ENCODE results near the gene ITGB8. TPM values are rescaled to one million over a fixed set of nuclear protein-coding genes. Genes with fewer than 3 reads are reported as not detected.

The ITGB8 gene
- total RNA-seq, 4 donors from 2014 or later = 0.31 to 0.90 (median 0.56) TPM

DNA sequence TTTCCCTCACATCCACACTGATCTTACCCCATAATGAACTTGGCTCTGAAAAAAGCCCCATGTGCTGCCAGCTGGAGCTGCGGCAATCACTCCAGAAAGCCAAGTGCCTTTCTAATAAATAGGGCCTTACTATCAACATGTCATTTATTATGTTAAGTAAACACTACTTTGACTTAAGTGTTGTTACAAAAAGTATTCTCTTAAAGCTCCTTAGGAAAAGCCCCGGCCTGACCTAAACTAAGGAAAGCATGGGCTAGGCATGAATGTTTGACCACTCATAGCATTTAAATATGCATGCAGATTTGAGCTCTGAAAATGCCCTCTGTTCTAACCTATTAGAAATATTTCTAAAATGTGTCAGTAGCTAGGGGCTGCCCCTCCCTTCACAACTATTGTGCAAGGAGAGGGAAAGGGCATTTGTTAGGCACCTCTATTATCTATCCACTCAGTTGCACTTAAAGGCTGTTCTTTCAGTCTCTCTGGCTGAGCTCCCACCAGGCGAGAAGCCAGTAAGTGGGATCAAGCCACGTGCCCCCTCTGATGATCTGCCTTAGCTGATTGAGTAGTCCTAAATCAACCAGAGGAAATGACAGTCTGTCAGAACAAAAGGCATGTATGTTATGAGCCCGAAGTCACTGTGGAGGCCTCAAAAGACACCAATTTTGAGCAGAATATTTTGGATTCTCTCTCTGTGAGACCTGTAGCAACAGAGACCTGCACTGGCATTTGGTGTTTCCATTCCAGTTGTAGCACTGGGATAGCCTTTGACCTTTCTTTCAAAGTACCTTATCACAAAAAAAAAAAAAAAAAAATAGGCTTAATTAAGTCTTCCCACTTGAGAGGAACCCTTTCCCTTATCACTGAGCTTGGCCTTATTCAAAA lies 77.1 kb downstream of the ITGB8 start:
- DNase-seq (no peak), ATAC-seq (no peak)
- no peak overlapping the region for H3K27ac ChIP-seq
- TF ChIP-seq, protein P1, sequence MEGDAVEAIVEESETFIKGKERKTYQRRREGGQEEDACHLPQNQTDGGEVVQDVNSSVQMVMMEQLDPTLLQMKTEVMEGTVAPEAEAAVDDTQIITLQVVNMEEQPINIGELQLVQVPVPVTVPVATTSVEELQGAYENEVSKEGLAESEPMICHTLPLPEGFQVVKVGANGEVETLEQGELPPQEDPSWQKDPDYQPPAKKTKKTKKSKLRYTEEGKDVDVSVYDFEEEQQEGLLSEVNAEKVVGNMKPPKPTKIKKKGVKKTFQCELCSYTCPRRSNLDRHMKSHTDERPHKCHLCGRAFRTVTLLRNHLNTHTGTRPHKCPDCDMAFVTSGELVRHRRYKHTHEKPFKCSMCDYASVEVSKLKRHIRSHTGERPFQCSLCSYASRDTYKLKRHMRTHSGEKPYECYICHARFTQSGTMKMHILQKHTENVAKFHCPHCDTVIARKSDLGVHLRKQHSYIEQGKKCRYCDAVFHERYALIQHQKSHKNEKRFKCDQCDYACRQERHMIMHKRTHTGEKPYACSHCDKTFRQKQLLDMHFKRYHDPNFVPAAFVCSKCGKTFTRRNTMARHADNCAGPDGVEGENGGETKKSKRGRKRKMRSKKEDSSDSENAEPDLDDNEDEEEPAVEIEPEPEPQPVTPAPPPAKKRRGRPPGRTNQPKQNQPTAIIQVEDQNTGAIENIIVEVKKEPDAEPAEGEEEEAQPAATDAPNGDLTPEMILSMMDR (IDR thresholded peaks at IDR 0.05 in 4 of 5, conservative IDR thresholded peaks at IDR 0.05 in 1 of 5) = no peak
- TF ChIP-seq POLR2A (IDR thresholded peaks at IDR 0.05) = no peak
- no peaks in the 10 kb centered on the region for H3K9me3 ChIP-seq
- in situ Hi-C loops (cut with MboI; ENCODE audit: low sequenced_read_pairs in 4 of 4) (no loop called here), intact Hi-C loops (cut with DNase I; ENCODE audit: low total_unique reads) (no loop called here)
- peaks cover 0 to 4% of the 10 kb centered on the region in 2 donors for H3K4me1 ChIP-seq
- no peak overlapping the region for H3K4me3 ChIP-seq
- no peaks in the 10 kb centered on the region for H3K27me3 ChIP-seq
- H3K36me3 ChIP-seq = no peaks in the 10 kb centered on the region

DNA sequence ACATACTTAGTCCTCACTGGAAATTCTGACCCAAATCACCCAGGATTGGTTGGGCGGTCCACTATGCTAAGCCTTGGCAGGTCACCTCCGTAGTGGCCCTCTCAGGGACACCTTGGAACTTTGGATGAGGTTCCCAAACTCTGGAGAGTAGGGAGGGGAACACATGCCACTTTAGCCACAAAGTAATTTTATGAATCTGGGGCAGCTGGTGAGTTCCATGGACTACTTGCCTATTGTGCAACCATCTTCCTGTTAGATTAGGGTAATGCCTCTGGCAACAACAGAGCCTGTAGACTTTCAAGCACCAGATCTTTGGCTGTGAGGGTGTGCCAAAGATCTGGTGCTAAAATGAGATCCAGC lies 77.7 kb downstream of the ITGB8 start:
- DNase-seq = no peak
- H3K27ac ChIP-seq = no peak overlapping the region
- H3K4me1 ChIP-seq = peaks cover 0 to 4% of the 10 kb centered on the region in 2 donors
- H3K9me3 ChIP-seq = no peaks in the 10 kb centered on the region
- intact Hi-C loops (cut with DNase I; ENCODE audit: low total_unique reads) (no loop called here), in situ Hi-C loops (cut with MboI; ENCODE audit: low sequenced_read_pairs in 4 of 4) (no loop called here)
- no peak overlapping the region for H3K4me3 ChIP-seq
- TF ChIP-seq, protein P1 (IDR thresholded peaks at IDR 0.05 in 4 of 5, conservative IDR thresholded peaks at IDR 0.05 in 1 of 5) = no peak
- no peak for TF ChIP-seq POLR2A (IDR thresholded peaks at IDR 0.05)
- no peaks in the 10 kb centered on the region for H3K36me3 ChIP-seq
- ATAC-seq = no peak
- H3K27me3 ChIP-seq = no peaks in the 10 kb centered on the region

DNA sequence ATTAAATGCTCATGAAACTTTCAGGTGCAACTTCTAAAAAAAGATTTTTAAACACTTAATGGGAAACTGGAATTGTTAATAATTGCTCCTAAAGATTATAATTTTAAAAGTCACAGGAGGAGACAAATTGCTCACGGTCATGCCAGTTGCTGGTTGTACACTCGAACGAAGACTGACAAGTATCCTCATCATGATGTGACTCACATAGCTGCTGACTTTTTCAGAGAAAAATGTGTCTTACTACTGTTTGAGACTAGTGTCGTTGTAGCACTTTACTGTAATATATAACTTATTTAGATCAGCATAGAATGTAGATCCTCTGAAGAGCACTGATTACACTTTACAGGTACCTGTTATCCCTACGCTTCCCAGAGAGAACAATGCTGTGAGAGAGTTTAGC lies 79.3 kb downstream of the ITGB8 start:
- no peak for DNase-seq
- in situ Hi-C loops (cut with MboI; ENCODE audit: low sequenced_read_pairs in 4 of 4) (no loop called here), intact Hi-C loops (cut with DNase I; ENCODE audit: low total_unique reads) (no loop called here)
- Histone ChIP-seq H3K27ac (no peak overlapping the region), H3K27me3 (no peaks in the 10 kb centered on the region), H3K4me3 (no peak overlapping the region), H3K36me3 (no peaks in the 10 kb centered on the region), H3K4me1 (peaks cover 0 to 4% of the 10 kb centered on the region in 2 donors), H3K9me3 (no peaks in the 10 kb centered on the region)
- ATAC-seq = no peak
- no peak for TF ChIP-seq POLR2A (IDR thresholded peaks at IDR 0.05)
- TF ChIP-seq, protein P1 (IDR thresholded peaks at IDR 0.05 in 4 of 5, conservative IDR thresholded peaks at IDR 0.05 in 1 of 5) = no peak

DNA sequence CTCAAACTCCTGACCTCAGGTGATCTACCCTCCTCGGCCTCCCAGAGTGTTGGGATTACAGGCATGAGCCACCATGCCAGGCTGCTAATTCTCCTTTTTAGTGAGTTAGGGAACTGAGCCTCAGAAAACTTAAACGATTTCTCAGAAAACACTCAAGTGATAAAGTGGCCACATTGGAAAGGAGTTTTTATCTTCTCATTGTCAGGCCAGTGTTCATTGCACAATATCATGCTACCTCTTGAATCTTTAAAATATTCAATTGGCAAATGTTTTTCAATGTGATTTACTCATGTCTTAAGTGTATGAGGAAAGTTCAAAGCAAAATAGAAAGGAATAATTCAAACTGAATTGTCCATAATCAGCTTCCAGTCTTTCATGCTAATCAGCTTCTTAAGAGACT lies 80.7 kb downstream of the ITGB8 start:
- intact Hi-C loops (cut with DNase I; ENCODE audit: low total_unique reads) = no loop called here
- Histone ChIP-seq H3K27ac (no peak overlapping the region), H3K4me3 (no peak overlapping the region), H3K4me1 (peaks cover 0 to 4% of the 10 kb centered on the region in 2 donors), H3K9me3 (no peaks in the 10 kb centered on the region), H3K27me3 (no peaks in the 10 kb centered on the region), H3K36me3 (no peaks in the 10 kb centered on the region)
- DNase-seq = no peak
- in situ Hi-C loops (cut with MboI; ENCODE audit: low sequenced_read_pairs in 4 of 4) = no loop called here
- ATAC-seq = no peak
- no peak for TF ChIP-seq POLR2A (IDR thresholded peaks at IDR 0.05)
- TF ChIP-seq, protein P1 (IDR thresholded peaks at IDR 0.05 in 4 of 5, conservative IDR thresholded peaks at IDR 0.05 in 1 of 5) = no peak

All from gastrocnemius medialis (tissue), 4 donors.